H1 (cell line): ENCODE results near the gene MAP1LC3A. TPM values are rescaled to one million over a fixed set of nuclear protein-coding genes. Genes with fewer than 3 reads are reported as not detected.

Experiments
- CTCF ChIA-PET: fragments of 300-600 bp; sonication (Branson Sonifier 250); formaldehyde crosslinking; loops from one replicate; lab custom pipeline; 2021; ENCODE audit not compliant: partially characterized antibody; lab: Charles Lee
- POLR2A ChIA-PET: fragments of 300-600 bp; sonication (Branson Sonifier 250); formaldehyde crosslinking; loops from one replicate; lab custom pipeline; 2021; ENCODE audit warnings: inconsistent platforms; ENCODE audit not compliant: partially characterized antibody; lab: Charles Lee
- DNase-seq, 2 experiments: peaks; one replicate each; pipeline versions ENCODE4 v3.0.0 to v3.0.0-alpha.2; 2010 to 2022; ENCODE audit warnings: low spot score in 2 of 2, low read depth in 1 of 2, mixed read lengths in 1 of 2
- FAIRE-seq: peaks from 2 replicates; lab custom pipeline; 2011; peaks lifted over from hg19 to GRCh38; lab: Jason Lieb, UNC
- H2AFZ ChIP-seq: 2 replicates; pipeline ENCODE4 v1.8.1; 2012; ENCODE audit warnings: low read length, inconsistent platforms
- H2AK5ac ChIP-seq: 2 replicates; pipeline ENCODE4 v1.6.1; 2013; ENCODE audit warnings: low read depth, low read length
- H2BK120ac ChIP-seq: replicated peaks from 2 replicates; pipeline ENCODE3; 2013; ENCODE audit warnings: low read depth, low read length, inconsistent platforms
- H2BK12ac ChIP-seq: 2 replicates; pipeline ENCODE4 v1.6.1; 2013; ENCODE audit warnings: low read depth, low read length
- H2BK15ac ChIP-seq: 2 replicates; pipeline ENCODE4 v1.6.1; 2013; ENCODE audit warnings: low read length
- H2BK20ac ChIP-seq: 2 replicates; pipeline ENCODE4 v1.6.1; 2013; ENCODE audit warnings: low read length
- H2BK5ac ChIP-seq: 2 replicates; pipeline ENCODE4 v1.6.1; 2013; ENCODE audit warnings: low read depth, low read length
- H3K14ac ChIP-seq: 2 replicates; pipeline ENCODE4 v1.6.1; 2013; ENCODE audit warnings: inconsistent platforms; ENCODE audit not compliant: insufficient read length
- H3K18ac ChIP-seq: 2 replicates; pipeline ENCODE4 v1.6.1; 2013; ENCODE audit warnings: low read length; ENCODE audit errors: extremely low read depth
- H3K23ac ChIP-seq: 2 replicates; pipeline ENCODE4 v1.6.1; 2013; ENCODE audit warnings: inconsistent platforms; ENCODE audit not compliant: insufficient read length
- H3K23me2 ChIP-seq: 2 replicates; pipeline ENCODE4 v1.6.1; 2013; ENCODE audit warnings: low read depth, low read length
- H3K27ac ChIP-seq: 2 replicates; pipeline ENCODE4 v1.6.1; 2011; ENCODE audit warnings: low read depth, low read length, inconsistent platforms
- H3K27me3 ChIP-seq, 4 experiments: replicated peaks in 1 of 4; 1 replicate in 1 of 4; 2 replicates in 3 of 4; pipeline versions ENCODE4 v1.6.1 to v1.8.1; 2011 to 2013; ENCODE audit warnings: low read length in 3 of 4, mild to moderate bottlenecking in 3 of 4, inconsistent platforms in 2 of 4, mixed read lengths in 2 of 4, moderate library complexity in 1 of 4; ENCODE audit not compliant: control insufficient read depth in 3 of 4, insufficient read depth in 3 of 4; ENCODE audit errors: extremely low read depth in 1 of 4
- H3K36me3 ChIP-seq, 4 experiments: 2 replicates each; pipeline versions ENCODE4 v1.6.1 to v1.8.1; 2011 to 2013; ENCODE audit warnings: mild to moderate bottlenecking in 4 of 4, low read length in 3 of 4, moderate library complexity in 2 of 4, control low read depth in 1 of 4, inconsistent platforms in 1 of 4; ENCODE audit not compliant: insufficient read depth in 4 of 4, control insufficient read depth in 2 of 4
- H3K4ac ChIP-seq: replicated peaks from 2 replicates; pipeline ENCODE3; 2013; ENCODE audit warnings: low read length, low read depth, mixed read lengths, inconsistent platforms; ENCODE audit not compliant: insufficient read length
- H3K4me1 ChIP-seq, 4 experiments: replicated peaks in 1 of 4; 1 replicate in 1 of 4; 2 replicates in 3 of 4; pipeline versions ENCODE4 v1.6.1 to v1.8.1; 2011 to 2013; ENCODE audit warnings: low read length in 3 of 4, inconsistent platforms in 2 of 4, mixed read lengths in 1 of 4; ENCODE audit not compliant: insufficient read depth in 4 of 4, control insufficient read depth in 3 of 4
- H3K4me2 ChIP-seq, 2 experiments: 2 replicates each; pipeline versions ENCODE4 v1.6.1 to v1.8.1; 2011 to 2013; ENCODE audit warnings: low read depth in 2 of 2, low read length in 2 of 2, control low read depth in 1 of 2, inconsistent platforms in 1 of 2, mild to moderate bottlenecking in 1 of 2; ENCODE audit not compliant: insufficient read depth in 1 of 2
- H3K4me3 ChIP-seq, 4 experiments: fragments of 200-600, 300-600 bp in 1 of 4; sonication (generic), shearing (Covaris generic), sonication (Bioruptor Twin) in 1 of 4; 2 replicates each; pipeline versions ENCODE4 v1.5.1 to v1.8.1; 2011 to 2016; ENCODE audit warnings: low read length in 4 of 4, low read depth in 3 of 4, control low read depth in 2 of 4, inconsistent platforms in 2 of 4, mild to moderate bottlenecking in 2 of 4, mixed read lengths in 1 of 4, moderate library complexity in 1 of 4; ENCODE audit not compliant: insufficient read depth in 2 of 4; ENCODE audit errors: extremely low read depth in 1 of 4
- H3K56ac ChIP-seq: replicated peaks from 2 replicates; pipeline ENCODE3; 2013; ENCODE audit warnings: low read depth, mild to moderate bottlenecking, mixed read lengths, low read length, inconsistent platforms; ENCODE audit not compliant: insufficient read length
- H3K79me1 ChIP-seq: 2 replicates; pipeline ENCODE4 v1.6.1; 2013; ENCODE audit warnings: low read depth, low read length, control low read depth
- H3K79me2 ChIP-seq, 2 experiments: 2 replicates each; pipeline versions ENCODE4 v1.6.1 to v1.8.1; 2012 to 2013; ENCODE audit warnings: low read length in 2 of 2, mild to moderate bottlenecking in 2 of 2, inconsistent platforms in 1 of 2; ENCODE audit not compliant: insufficient read depth in 2 of 2, control insufficient read depth in 1 of 2
- H3K9ac ChIP-seq, 4 experiments: replicated peaks in 1 of 4; 1 replicate in 1 of 4; 2 replicates in 3 of 4; pipeline versions ENCODE4 v1.6.1 to v1.8.1; 2011 to 2013; ENCODE audit warnings: low read depth in 3 of 4, low read length in 3 of 4, control low read depth in 2 of 4, mild to moderate bottlenecking in 2 of 4, moderate library complexity in 2 of 4, inconsistent platforms in 1 of 4; ENCODE audit errors: extremely low read depth in 1 of 4
- H3K9me3 ChIP-seq, 2 experiments: 2 replicates each; pipeline versions ENCODE4 v1.6.1 to v1.8.1; 2012 to 2013; ENCODE audit warnings: mild to moderate bottlenecking in 2 of 2, moderate library complexity in 2 of 2, control low read depth in 1 of 2, inconsistent platforms in 1 of 2, low read depth in 1 of 2, low read length in 1 of 2, mixed read lengths in 1 of 2; ENCODE audit not compliant: insufficient read depth in 2 of 2
- H4K20me1 ChIP-seq, 2 experiments: replicated peaks in 1 of 2; 2 replicates each; pipeline versions ENCODE3 to v1.8.1; 2011 to 2013; ENCODE audit warnings: inconsistent platforms in 2 of 2, low read length in 2 of 2, mild to moderate bottlenecking in 1 of 2; ENCODE audit not compliant: insufficient read depth in 2 of 2, control insufficient read depth in 1 of 2
- H4K5ac ChIP-seq: 2 replicates; pipeline ENCODE4 v1.6.1; 2013; ENCODE audit warnings: low read length, low read depth, mixed read lengths, inconsistent platforms; ENCODE audit not compliant: insufficient read length
- H4K8ac ChIP-seq: 2 replicates; pipeline ENCODE4 v1.8.0; 2013; ENCODE audit warnings: mild to moderate bottlenecking, moderate library complexity, low read length, inconsistent platforms; ENCODE audit not compliant: insufficient read depth; ENCODE audit errors: extremely low read depth
- H4K91ac ChIP-seq: replicated peaks from 2 replicates; pipeline ENCODE3; 2013; ENCODE audit warnings: low read length, mixed read lengths, inconsistent platforms; ENCODE audit not compliant: insufficient read length
- ASH2L ChIP-seq: fragments of 200-600, 300-600 bp; sonication (generic); IDR thresholded peaks from one replicate; pipeline ENCODE4 v1.7.1; 2017; ENCODE audit warnings: low read length
- CBX5 ChIP-seq: fragments of 300-800, 300-1000 bp; sonication (generic); IDR thresholded peaks from 2 replicates; pipeline ENCODE4 v1.7.1; 2016; ENCODE audit warnings: antibody characterized with exemption, low read length, low read depth
- CBX8 ChIP-seq: fragments of 300-800, 300-1000 bp; sonication (generic); IDR thresholded peaks from 2 replicates; pipeline ENCODE4 v1.7.1; 2016; ENCODE audit warnings: low read depth, low read length, borderline replicate concordance
- CEBPB ChIP-seq: IDR thresholded peaks from 2 replicates; pipeline ENCODE4 v1.6.1; 2012; ENCODE audit warnings: low read depth, low read length
- CTBP2 ChIP-seq: IDR thresholded peaks from 2 replicates; pipeline ENCODE4 v1.7.0; 2011; ENCODE audit warnings: borderline replicate concordance, mild to moderate bottlenecking, moderate library complexity, mixed read lengths, low read length; ENCODE audit not compliant: insufficient read depth, insufficient read length
- EGR1 ChIP-seq: IDR thresholded peaks from 2 replicates; pipeline ENCODE4 v1.6.1; 2011; ENCODE audit warnings: low read depth, low read length, borderline replicate concordance
- FOSL1 ChIP-seq: IDR thresholded peaks from 2 replicates; pipeline ENCODE4 v1.6.1; 2011; ENCODE audit warnings: mild to moderate bottlenecking, low read depth, low read length, moderate library complexity; ENCODE audit not compliant: insufficient read depth
- JUN ChIP-seq: IDR thresholded peaks from 2 replicates; pipeline ENCODE4 v1.6.1; 2011; ENCODE audit warnings: low read depth, mild to moderate bottlenecking, improper control_type of control experiment, low read length
- KDM1A ChIP-seq: fragments of 200-600, 300-600 bp; sonication (generic); IDR thresholded peaks from 2 replicates; pipeline ENCODE4 v1.7.1; 2016; ENCODE audit warnings: mild to moderate bottlenecking, low read length, borderline replicate concordance
- NANOG ChIP-seq: IDR thresholded peaks from 2 replicates; pipeline ENCODE4 v1.6.1; 2011; ENCODE audit warnings: low read length, low read depth, mild to moderate bottlenecking, inconsistent platforms; ENCODE audit not compliant: insufficient read depth, poor library complexity, severe bottlenecking
- NRF1 ChIP-seq: IDR thresholded peaks from 2 replicates; pipeline ENCODE4 v1.6.1; 2011; ENCODE audit warnings: mild to moderate bottlenecking, low read depth, low read length, improper control_type of control experiment
- PHF8 ChIP-seq: fragments of 200-600 bp; sonication (generic); conservative IDR thresholded peaks from 2 replicates; pipeline ENCODE4 v1.7.1; 2012; ENCODE audit warnings: low read depth, mild to moderate bottlenecking, inconsistent platforms, low read length, moderate library complexity
- WGBS, 2 experiments: shearing (Covaris generic) in 1 of 2; methylation state at CpG; one replicate each; pipeline versions ENCODE4 v1.1.6 to v1.1.7; 2013 to 2015; ENCODE audit warnings: low lambda C conversion rate in 2 of 2, mixed read lengths in 2 of 2, inconsistent platforms in 1 of 2, low coverage in 1 of 2, missing lambda C conversion rate in 1 of 2; ENCODE audit not compliant: insufficient replicate concordance in 2 of 2, insufficient coverage in 1 of 2, insufficient read length in 1 of 2; ENCODE audit errors: extremely low coverage in 1 of 2, missing lambda C conversion rate in 1 of 2; 5-methylcytosine and 5-hydroxymethylcytosine counted together
- polyA plus RNA-seq, 7 experiments: library from polyadenylated mRNA; depleted of rRNA in 3 of 7; stranded (reverse) in 5 of 7; unstranded in 2 of 7; fragments of >200 nt in 5 of 7; fragments of 200-250 nt in 2 of 7; gene quantifications; 1 replicate in 5 of 7; 2 replicates in 1 of 7; 4 replicates in 1 of 7; pipeline versions ENCODE4 v1.2.1 to v1.2.3, GENCODE V29; 2011 to 2013; ENCODE audit warnings: missing spikeins in 2 of 7, mixed read lengths in 2 of 7
- total RNA-seq: library from RNA; stranded (reverse); fragmentation: NEBNext Ultra II Directional; extraction: Animal tissue kit (Norgen Biotek cat#: 25700); gene quantifications from 2 replicates; pipeline ENCODE4 v1.2.1, GENCODE V29; 2021
- TF ChIP-seq, protein P1 (sequence below): IDR thresholded peaks from 2 replicates; pipeline ENCODE4 v1.6.1; 2011; ENCODE audit warnings: low read depth, mild to moderate bottlenecking, low read length; ENCODE audit not compliant: insufficient read depth

MAP1LC3A gene
- total and polyA plus RNA-seq, 2 of the 8 experiments (the other 6 are each of a cell fraction or from before 2014, with no cell fraction given): 5.0 to 6.1 TPM

DNA sequence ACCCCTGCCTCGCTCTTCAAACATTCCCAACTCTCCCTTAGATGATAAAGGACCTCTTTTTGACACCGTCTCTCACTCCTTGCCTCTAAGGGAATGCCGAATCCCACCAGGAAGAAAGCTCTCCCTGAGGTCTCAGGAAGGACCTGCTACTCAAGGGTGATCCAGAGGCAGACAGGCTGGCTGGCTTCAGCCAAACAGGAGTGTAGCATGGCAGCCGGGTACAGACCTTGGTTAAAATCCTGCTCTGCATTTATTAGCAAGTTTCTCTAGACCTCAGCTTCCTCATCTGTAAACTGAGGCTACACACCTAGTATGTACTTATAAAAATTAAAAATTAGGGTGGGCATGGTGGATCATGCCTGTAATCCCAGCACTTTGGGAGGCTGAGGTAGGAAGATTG is 17.2 kb downstream of the MAP1LC3A start:
- H3K18ac ChIP-seq: no peak overlapping the region
- H3K56ac ChIP-seq: no peak overlapping the region
- H3K4me2 ChIP-seq: no peak overlapping the region
- 83% methylated on average over 4 of the region's 4 CpGs; no CpG with 5 or more reads in 1 of the 2 experiments for WGBS, 2 experiments
- H2BK5ac ChIP-seq: no peak overlapping the region
- no peak overlapping the region for H3K4me3 ChIP-seq
- H3K4ac ChIP-seq: no peak overlapping the region
- no peaks in the 10 kb centered on the region for H3K9me3 ChIP-seq
- no peak for TF ChIP-seq JUN
- TF ChIP-seq CTBP2: no peak
- TF ChIP-seq NRF1: no peak
- TF ChIP-seq, protein P1, sequence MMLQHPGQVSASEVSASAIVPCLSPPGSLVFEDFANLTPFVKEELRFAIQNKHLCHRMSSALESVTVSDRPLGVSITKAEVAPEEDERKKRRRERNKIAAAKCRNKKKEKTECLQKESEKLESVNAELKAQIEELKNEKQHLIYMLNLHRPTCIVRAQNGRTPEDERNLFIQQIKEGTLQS: no peak
- no peak for TF ChIP-seq CBX8
- TF ChIP-seq FOSL1: no peak
- TF ChIP-seq CBX5: no peak
- no peak for TF ChIP-seq PHF8
- TF ChIP-seq KDM1A: no peak
- no peak for TF ChIP-seq ASH2L
- TF ChIP-seq NANOG: no peak
- no peak for TF ChIP-seq EGR1
- no peak for TF ChIP-seq CEBPB
- H3K4me1 ChIP-seq: no peaks in the 10 kb centered on the region
- H3K23me2 ChIP-seq: no peaks in the 10 kb centered on the region
- CTCF ChIA-PET: interaction anchor here (0.7 to 1.6 kb wide), 2 partner anchors 14 to 15 kb away, joined by 3 to 5 read pairs; no protein-coding TSS in a partner anchor
- FAIRE-seq: no peak
- H2BK20ac ChIP-seq: no peak overlapping the region
- no peaks in the 10 kb centered on the region for H3K27me3 ChIP-seq
- no peak overlapping the region for H2AFZ ChIP-seq
- H2BK15ac ChIP-seq: no peak overlapping the region
- DNase-seq: no peak
- no peaks in the 10 kb centered on the region for H3K79me2 ChIP-seq
- H3K23ac ChIP-seq: no peak overlapping the region
- no peak overlapping the region for H3K14ac ChIP-seq
- H4K91ac ChIP-seq: no peak overlapping the region
- H4K5ac ChIP-seq: no peak overlapping the region
- no peak overlapping the region for H2AK5ac ChIP-seq
- no peaks in the 10 kb centered on the region for H4K20me1 ChIP-seq
- H3K27ac ChIP-seq: no peak overlapping the region
- H2BK12ac ChIP-seq: no peak overlapping the region
- H3K79me1 ChIP-seq: no peaks in the 10 kb centered on the region
- POLR2A ChIA-PET: no interaction called here
- no peak overlapping the region for H2BK120ac ChIP-seq
- H4K8ac ChIP-seq: no peak overlapping the region
- H3K9ac ChIP-seq: no peak overlapping the region; a peak in 1 of 7 replicates
- peaks cover 0 to 3% (median 1%) of the 10 kb centered on the region in 4 experiments; a peak in 1 of 8 replicates for H3K36me3 ChIP-seq
